PC-9 (cell line): ENCODE measurements around the gene TF. TPM values are rescaled to one million over a fixed set of nuclear protein-coding genes. Genes with fewer than 3 reads are reported as not detected.
A peak's percentile ranks its signal among the peaks of the same experiment; 100 is the strongest.

Source experiments
- BruUV-seq: library from RNA; stranded (reverse); fragments of 400-500 nt; replicated peaks from 2 replicates; lab custom pipeline; 2021; lab: Mats Ljungman, UMichigan
- CTCF ChIA-PET: fragments of 300-600 bp; sonication (Branson Sonifier 250); formaldehyde crosslinking; loops from one replicate; lab custom pipeline; 2022; ENCODE audit warnings: antibody characterized with exemption; lab: Charles Lee
- POLR2A ChIA-PET: fragments of 300-600 bp; sonication (Branson Sonifier 250); formaldehyde crosslinking; loops from one replicate; lab custom pipeline; 2022; ENCODE audit warnings: antibody characterized with exemption; ENCODE audit not compliant: unreplicated experiment; lab: Charles Lee
- DNase-seq, 2 experiments: peaks; one replicate each; pipeline versions ENCODE4 v3.0.0 to v3.0.0-alpha.2; 2015 to 2022; ENCODE audit warnings: mixed read lengths in 1 of 2
- H2AFZ ChIP-seq: fragments of 200-600 bp; sonication (generic); 2 replicates; pipeline ENCODE4 v1.8.1; 2017; ENCODE audit warnings: antibody characterized with exemption
- H3F3A ChIP-seq: fragments of 200-600 bp; sonication (generic); 2 replicates; pipeline ENCODE4 v1.8.1; 2017; ENCODE audit warnings: antibody characterized with exemption, mild to moderate bottlenecking, low read depth; ENCODE audit not compliant: insufficient read depth
- H3K27ac ChIP-seq: fragments of 200-600 bp; sonication (generic); 2 replicates; pipeline ENCODE4 v1.6.1; 2016; ENCODE audit warnings: mixed run types
- H3K27me3 ChIP-seq: fragments of 200-600 bp; sonication (generic); 2 replicates; pipeline ENCODE4 v1.6.1; 2016; ENCODE audit warnings: low read depth, mixed run types; ENCODE audit not compliant: insufficient read depth
- H3K36me3 ChIP-seq: fragments of 200-600 bp; sonication (generic); 2 replicates; pipeline ENCODE4 v1.6.1; 2016; ENCODE audit warnings: low read depth, mixed run types
- H3K4me1 ChIP-seq: fragments of 200-600 bp; sonication (generic); replicated peaks from 2 replicates; pipeline ENCODE4 v1.6.1; 2016; ENCODE audit warnings: mixed run types; ENCODE audit not compliant: insufficient read depth
- H3K4me2 ChIP-seq: fragments of 200-600 bp; sonication (generic); 2 replicates; pipeline ENCODE4 v1.6.1; 2017; ENCODE audit warnings: mixed run types
- H3K4me3 ChIP-seq: fragments of 200-600 bp; sonication (generic); 2 replicates; pipeline ENCODE4 v1.6.1; 2016; ENCODE audit warnings: mixed run types
- H3K79me2 ChIP-seq: fragments of 200-600 bp; sonication (generic); 2 replicates; pipeline ENCODE4 v1.6.1; 2017; ENCODE audit warnings: low read depth, mixed run types
- H3K9me2 ChIP-seq: fragments of 200-600 bp; sonication (generic); 2 replicates; pipeline ENCODE4 v1.8.1; 2017; ENCODE audit warnings: mild to moderate bottlenecking; ENCODE audit not compliant: insufficient read depth
- H3K9me3 ChIP-seq: fragments of 200-600 bp; sonication (generic); 2 replicates; pipeline ENCODE4 v1.8.1; 2016; ENCODE audit warnings: low read depth; ENCODE audit not compliant: insufficient read depth
- H4K20me1 ChIP-seq: fragments of 200-600 bp; sonication (generic); 2 replicates; pipeline ENCODE4 v1.8.1; 2017; ENCODE audit not compliant: insufficient read depth
- CTCF ChIP-seq: fragments of 200-600 bp; sonication (generic); conservative IDR thresholded peaks from 2 replicates; pipeline ENCODE4 v1.6.1; 2017; ENCODE audit warnings: mixed run types, antibody characterized with exemption, mild to moderate bottlenecking, moderate library complexity
- EZH2 ChIP-seq: fragments of 200-600 bp; sonication (generic); IDR thresholded peaks from 2 replicates; pipeline ENCODE4 v1.8.0; 2017; ENCODE audit warnings: antibody characterized with exemption, low read depth
- intact Hi-C: fragments of 100-400 bp; cut with micrococcal nuclease; formaldehyde crosslinking; loops from one replicate; pipeline ENCODE4 v1.10.0; 2022; ENCODE audit not compliant: unreplicated experiment
- total RNA-seq: library from RNA; stranded (reverse); gene quantifications from 2 replicates; pipeline ENCODE4 v1.2.3, GENCODE V29; 2021

Gene TF
- total RNA-seq, 1 experiment from 2014 or later, result 0.24 TPM

- no TSS peak for BruUV-seq
- Histone ChIP-seq H3K4me3 (no peak overlapping the region), H3K27ac (no peak overlapping the region), H3K27me3 (peaks cover 7% of the 10 kb centered on the region; the same call in 1 of the 2 replicates), H3K4me2 (no peak overlapping the region), H3K79me2 (no peaks in the 10 kb centered on the region), H3K36me3 (no peaks in the 10 kb centered on the region), H3K9me2 (no peaks in the 10 kb centered on the region), H3K4me1 (no peaks in the 10 kb centered on the region), H4K20me1 (no peaks in the 10 kb centered on the region), H3F3A (no peaks in the 10 kb centered on the region), H3K9me3 (no peaks in the 10 kb centered on the region), H2AFZ (no peak overlapping the region)
- TF ChIP-seq EZH2 (no peak), CTCF (no peak)
- intact Hi-C loops, result no loop called here
- CTCF ChIA-PET, result no interaction called here
- no peak for DNase-seq
- POLR2A ChIA-PET, result no interaction called here
These were observed 83.9 kb downstream of the TF start for GRCh38 chr3:133830071-133830470.

GRCh38 chr3:133831966-133832801 is 86.0 kb downstream of the TF start:
- POLR2A ChIA-PET, result no interaction called here
- no peak overlapping the region for H2AFZ ChIP-seq
- H3K79me2 ChIP-seq, result no peaks in the 10 kb centered on the region
- H3F3A ChIP-seq, result no peaks in the 10 kb centered on the region
- DNase-seq, result peak in 1 of 2 experiments; percentile 20
- no peak overlapping the region for H3K4me2 ChIP-seq
- no peak overlapping the region for H3K27ac ChIP-seq
- TF ChIP-seq EZH2, result no peak
- peak; percentile 26; the same call in 1 of the 2 replicates for TF ChIP-seq CTCF
- no TSS peak for BruUV-seq
- H3K4me3 ChIP-seq, result no peak overlapping the region
- H3K9me3 ChIP-seq, result no peaks in the 10 kb centered on the region
- H3K9me2 ChIP-seq, result no peaks in the 10 kb centered on the region
- no peaks in the 10 kb centered on the region for H3K4me1 ChIP-seq
- CTCF ChIA-PET, result interaction anchor here (1.0 kb wide), 1 partner anchor 15 kb away, joined by 5 read pairs; no protein-coding TSS in a partner anchor
- no peaks in the 10 kb centered on the region for H4K20me1 ChIP-seq
- H3K27me3 ChIP-seq, result peaks cover 8% of the 10 kb centered on the region; the same call in 1 of the 2 replicates
- intact Hi-C loops, result no loop called here
- H3K36me3 ChIP-seq, result no peaks in the 10 kb centered on the region

- TF ChIP-seq EZH2, result no peak
- no peak for TF ChIP-seq CTCF
- Histone ChIP-seq H3K79me2 (no peaks in the 10 kb centered on the region), H3K9me2 (no peaks in the 10 kb centered on the region), H2AFZ (no peak overlapping the region), H3K9me3 (no peaks in the 10 kb centered on the region), H3K27me3 (peaks cover 14% of the 10 kb centered on the region; the same call in 1 of the 2 replicates), H3F3A (no peaks in the 10 kb centered on the region), H3K27ac (no peak overlapping the region), H3K4me2 (no peak overlapping the region), H3K36me3 (no peaks in the 10 kb centered on the region), H4K20me1 (no peaks in the 10 kb centered on the region), H3K4me3 (no peak overlapping the region), H3K4me1 (no peaks in the 10 kb centered on the region)
- ChIA-PET CTCF (interaction anchor here (1.0 kb wide), 1 partner anchor 16 kb away, joined by 5 read pairs; no protein-coding TSS in a partner anchor), POLR2A (no interaction called here)
- BruUV-seq, result no TSS peak
- DNase-seq, result peak in 1 of 2 experiments; percentile 25
- intact Hi-C loops, result no loop called here
These were observed 86.6 kb downstream of the TF start for GRCh38 chr3:133832802-133833144.
